GM18858 (cell line): ENCODE measurements around the gene CEP295NL.
A peak's percentile ranks its signal among the peaks of the same experiment; 100 is the strongest.
"Not testable (repeated sequence)": the region's sequence is repeated elsewhere in the genome, so short reads cannot be mapped to it uniquely, and the experiment has no call there.

Experiments used
- ATAC-seq: cut with Tn5 transposase; IDR thresholded peaks from one replicate; pipeline ENCODE4 v1.9.1; 2021; ENCODE audit not compliant: unreplicated experiment

CEP295NL gene

DNA sequence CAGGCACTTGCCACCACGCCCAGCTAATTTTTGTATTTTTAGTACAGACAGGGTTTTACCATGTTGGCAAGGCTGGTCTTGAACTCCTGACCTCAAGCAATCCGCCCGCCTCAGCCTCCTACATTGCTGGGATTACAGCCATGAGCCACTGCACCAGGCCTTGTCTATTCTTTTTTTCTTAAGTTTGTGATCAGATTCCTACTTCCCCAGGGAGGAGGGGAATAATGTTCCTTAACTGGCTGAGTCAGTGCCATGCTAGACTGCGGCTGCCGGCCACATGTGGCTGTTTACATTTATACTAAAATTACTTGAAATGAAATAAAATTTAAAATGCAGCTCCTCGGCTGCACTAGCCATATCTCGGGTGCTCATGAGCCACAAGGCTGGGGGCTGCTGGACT lies 34.6 kb downstream of the CEP295NL start:
- ATAC-seq, result no peak

DNA sequence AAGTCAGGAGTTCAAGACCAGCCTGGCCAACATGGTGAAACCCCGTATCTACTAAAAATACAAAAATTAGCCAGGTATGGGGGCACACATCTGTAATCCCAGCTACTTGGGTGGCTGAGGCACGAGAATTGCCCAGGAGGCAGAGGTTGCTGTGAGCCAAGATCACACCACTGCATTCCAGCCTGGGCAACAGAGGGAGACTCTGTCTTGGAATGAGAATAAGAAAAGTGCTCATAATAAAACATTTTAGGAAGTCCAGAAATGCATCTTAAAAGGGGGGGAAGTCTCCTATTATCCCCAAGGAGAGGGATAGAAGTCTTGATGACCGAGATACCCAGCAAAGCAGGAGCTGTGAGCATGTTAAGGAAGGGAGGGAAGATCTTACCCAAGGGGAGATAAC lies 36.0 kb downstream of the CEP295NL start:
- not testable (repeated sequence) for ATAC-seq

DNA sequence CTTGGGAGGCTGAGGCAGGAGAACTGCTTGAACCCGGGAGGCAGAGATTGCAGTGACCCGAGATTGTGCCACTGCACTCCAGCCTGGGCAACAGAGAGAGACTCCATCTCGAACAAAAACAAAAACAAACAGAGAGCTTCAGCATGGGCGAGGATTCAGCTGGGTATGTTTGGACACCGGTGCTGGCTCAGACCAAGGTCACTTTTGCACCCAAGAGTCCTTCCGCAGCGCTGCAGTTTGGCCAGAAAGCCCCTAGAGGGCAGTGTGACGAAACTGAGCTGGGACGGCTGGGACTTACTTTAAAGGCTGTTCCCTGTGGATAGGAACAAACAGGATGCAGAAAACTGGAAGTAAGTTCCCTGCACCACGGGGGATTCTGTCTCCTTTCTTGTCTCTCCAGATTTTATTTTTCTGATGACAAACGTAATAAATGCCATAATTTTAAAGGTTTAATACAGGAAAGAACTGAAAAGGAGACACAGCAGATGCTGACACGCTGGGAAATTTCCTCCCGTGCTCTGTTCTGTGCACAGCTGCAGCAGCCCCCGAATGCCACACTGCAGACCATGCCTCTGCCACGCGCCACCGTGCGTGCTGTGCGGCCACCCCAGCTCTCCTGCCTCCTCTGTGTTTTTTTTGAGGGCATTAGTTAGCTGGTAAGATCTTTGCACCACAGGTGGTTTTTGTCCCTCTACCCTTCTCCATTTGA lies 37.2 kb downstream of the CEP295NL start:
- ATAC-seq, result no peak

DNA sequence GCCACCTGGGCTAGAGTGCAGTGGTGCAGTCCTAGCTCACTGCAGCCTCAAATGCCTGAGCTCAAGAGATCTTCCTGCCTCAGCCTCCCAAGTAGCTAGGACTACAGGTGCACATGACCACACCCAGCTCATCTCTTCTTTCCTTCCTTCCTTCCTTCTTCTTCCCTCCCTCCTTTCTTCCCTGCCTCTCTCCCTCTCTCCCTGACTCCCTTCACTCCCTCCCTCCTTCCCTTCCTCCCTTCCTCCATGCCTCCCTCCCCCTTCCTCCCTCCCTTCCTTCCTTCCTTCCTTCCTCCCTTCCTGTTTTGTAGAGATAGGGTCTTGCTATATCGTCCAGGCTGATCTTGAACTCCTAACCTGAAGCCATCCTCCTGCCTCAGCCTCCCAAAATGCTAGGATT lies 38.9 kb downstream of the CEP295NL start:
- ATAC-seq, result no peak

DNA sequence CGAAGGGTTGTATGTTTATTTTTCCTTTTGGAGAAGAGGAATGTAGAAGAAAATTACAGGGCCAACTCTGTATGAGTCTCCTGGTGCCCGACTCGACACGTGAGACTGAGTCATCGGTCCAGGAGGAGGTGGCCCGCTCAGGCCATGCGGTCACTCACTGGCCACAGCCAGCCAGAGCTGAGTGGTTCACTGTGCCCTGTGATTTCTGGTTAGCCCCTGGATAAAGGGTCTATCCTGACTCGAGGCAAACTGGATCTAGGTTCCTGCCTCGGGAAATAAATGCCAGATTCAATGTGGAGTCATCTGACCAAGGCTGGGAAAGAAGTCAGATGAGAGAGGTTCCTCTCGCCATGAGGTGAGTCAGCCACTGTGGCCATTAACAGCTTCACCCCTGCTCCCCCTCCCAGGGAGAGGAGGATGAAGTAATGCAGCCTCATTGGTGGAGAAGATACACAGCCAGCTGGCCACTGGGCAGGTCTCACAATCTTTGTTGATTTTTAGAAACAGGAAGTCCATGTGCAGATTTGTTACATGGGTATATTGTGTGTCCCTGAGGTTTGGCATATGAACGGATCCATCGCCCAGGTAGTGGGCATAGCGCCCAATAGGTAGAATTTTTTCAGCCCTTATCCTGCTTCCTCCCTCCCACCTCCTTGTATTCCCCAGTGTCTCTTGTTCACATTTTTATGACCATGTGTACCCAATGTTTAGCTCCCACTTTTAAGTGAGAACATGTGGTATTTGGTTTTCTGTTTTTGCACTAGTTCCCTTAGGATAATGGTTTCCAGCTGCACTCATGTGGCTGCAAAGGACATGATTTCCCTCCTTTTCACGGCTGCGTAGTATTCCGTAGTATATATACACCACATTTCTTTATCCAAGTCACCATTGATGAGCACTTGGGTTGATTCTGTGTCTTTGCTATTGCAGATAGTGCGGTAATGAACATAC lies 40.7 kb downstream of the CEP295NL start:
- no peak for ATAC-seq

DNA sequence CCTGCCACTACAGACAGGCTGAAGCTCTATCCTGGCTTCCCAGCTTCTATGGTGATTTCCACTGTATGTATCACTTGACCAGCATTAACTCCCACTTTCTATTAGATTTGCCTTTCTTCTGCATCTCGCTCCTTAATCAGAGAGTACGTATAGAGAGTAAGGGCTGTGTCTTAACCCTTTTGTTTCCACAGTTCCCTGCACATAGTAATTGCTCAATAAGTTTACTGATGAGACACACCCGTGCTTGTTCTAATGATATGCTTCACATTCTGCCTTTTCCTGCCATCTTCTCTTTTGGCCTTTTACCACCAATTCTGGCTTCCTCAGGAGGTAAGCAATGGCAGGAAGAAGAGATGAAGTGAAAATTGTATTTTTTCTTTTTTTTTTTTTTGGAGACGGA lies 41.8 kb downstream of the CEP295NL start:
- ATAC-seq, result no peak

DNA sequence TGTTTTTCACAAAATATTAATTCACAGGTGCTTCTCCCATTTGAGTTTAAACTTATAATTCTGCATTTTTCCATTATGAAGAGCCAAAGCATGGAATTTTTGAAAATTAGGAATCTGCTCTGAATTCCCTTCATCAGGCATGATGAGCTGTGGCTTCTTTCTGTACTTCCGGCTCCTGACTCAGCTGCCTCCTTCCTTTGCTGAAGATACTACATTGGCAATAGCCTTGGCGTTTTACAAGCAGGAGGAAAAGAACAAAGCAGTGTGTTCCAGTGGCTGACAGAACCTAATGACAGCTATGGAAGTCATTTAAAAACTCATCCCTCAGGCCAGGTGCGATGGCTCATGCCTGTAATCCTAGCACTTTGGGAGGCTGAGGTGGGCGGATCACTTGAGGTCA lies 44.0 kb downstream of the CEP295NL start:
- ATAC-seq, result no peak

DNA sequence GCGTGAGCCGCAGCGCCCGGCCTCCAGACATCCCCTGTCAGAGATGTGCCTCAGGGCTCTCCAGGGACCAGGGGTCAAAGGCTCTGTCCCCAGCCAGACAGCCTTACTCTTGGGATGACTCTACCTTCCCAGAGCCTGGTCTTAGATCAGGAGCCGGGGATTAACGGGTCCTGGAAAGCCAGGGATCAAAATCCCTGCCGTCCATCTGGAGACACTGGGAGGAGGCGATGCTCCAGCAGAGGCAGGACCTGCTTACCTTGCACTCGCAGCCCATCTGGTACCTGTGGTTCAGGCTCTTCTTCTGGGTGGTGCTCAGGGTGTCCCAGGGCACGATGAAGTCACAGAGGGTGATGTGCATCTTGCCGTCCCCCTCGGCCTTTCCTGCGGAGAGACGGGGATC lies 45.7 kb downstream of the CEP295NL start:
- no peak for ATAC-seq

DNA sequence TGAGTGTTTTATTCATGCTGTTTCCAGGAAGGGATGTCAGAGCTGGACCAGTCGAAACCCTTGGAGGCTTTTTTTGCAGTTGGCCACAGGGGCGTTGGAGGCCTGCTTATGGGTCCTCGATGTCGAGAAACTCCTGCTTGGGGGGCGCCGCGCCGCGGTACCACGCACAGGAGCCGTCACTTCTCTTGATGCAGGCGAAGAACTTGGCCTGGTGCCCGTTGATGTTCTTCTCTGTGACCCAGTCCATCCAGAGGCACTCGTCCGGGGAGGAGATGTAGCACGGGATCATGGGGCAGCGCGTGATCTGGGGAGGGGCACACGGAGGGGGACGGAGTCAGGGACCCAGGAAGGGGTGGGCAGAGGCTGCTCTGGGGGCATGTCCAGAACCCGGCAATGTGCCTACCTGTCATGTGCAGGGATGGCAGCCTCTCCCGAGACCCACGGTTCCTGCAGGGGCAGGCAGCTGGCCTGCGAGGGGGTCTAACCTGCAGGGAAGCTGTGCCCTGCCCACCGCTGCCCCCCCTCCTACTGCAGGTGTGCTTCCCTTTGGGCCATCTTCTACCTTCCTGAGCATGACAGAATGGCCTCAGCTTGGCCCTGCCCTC lies 47.3 kb downstream of the CEP295NL start:
- no peak for ATAC-seq

DNA sequence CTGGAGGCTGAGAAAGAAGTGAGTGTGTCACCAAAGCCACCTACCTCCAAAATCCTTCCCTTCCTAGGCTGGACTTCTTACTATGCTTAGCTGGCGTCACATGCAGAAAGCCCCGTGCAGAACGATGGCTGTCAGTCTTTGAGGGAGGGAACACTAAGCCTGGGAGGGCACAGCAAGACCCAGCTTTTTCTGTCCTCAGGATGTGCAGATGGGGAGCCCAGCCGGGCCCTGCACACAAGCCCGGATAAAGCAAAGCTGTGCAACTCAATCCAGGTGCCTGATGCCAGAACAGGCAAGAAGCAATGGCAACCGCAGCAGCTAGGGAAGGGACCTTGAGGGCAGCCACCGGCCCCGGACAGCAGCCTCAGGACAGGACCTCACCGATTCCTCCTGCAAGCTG lies 48.5 kb downstream of the CEP295NL start:
- no peak for ATAC-seq

DNA sequence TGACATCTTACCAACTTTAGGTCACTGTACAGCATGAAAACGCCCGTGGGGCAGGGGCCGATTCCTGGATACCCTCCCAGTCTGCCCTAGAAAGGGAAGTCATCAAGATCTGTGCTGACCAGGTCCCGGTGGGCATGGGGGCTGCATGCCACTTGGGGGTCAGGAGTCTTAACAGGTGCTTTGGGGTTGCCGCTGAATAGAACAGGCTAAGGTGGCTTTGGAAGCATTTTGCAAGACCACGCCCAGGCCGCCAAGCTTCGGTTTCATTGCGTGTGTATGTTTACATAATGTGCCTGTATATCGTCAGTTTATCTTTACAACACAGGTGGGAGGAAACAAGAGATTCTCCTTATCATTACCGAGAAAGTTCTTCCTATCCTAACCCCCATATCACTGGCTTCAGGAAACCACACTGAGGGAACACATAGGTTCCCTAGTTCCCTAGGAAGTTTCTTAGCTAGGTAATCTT lies 49.0 kb downstream of the CEP295NL start:
- ATAC-seq, result no peak

DNA sequence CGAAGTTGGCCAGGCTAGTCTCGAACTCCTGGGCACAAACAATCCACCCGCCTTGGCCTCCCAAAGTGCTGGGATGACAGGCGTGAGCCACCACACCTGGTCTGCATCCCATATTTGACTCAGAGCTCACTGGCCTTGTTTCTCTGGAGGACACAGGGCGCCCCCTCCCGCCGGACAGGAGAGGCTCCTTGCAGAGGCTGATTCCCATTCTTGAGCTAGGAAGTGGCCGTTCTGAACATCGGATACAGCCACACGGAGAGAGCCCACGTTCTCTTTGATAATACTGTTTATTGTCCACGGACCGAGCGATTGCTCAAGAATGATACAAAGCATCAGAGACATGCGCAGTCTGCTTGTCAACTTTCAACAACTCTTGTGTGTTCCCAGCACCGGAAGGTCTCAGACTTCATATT lies 50.3 kb downstream of the CEP295NL start:
- no peak for ATAC-seq

DNA sequence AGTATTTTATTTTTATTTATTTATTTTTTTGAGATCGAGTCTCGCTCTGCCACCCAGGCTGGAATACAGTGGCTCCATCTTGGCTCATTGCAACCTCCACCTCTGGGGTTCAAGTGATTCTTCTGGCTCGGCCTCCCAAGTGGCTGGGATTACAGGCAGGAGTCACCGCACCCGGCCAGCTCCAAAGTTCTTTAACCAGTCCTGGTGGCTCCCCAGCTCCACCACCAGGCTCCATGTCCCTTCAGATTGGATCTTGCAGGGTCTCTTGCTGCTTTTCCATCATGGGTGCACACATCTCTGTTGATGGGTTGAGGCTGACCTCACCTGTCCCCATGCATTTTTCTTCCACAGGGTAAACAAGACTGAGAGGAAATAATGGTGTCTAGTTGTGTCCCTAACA lies 54.0 kb downstream of the CEP295NL start:
- no peak for ATAC-seq

DNA sequence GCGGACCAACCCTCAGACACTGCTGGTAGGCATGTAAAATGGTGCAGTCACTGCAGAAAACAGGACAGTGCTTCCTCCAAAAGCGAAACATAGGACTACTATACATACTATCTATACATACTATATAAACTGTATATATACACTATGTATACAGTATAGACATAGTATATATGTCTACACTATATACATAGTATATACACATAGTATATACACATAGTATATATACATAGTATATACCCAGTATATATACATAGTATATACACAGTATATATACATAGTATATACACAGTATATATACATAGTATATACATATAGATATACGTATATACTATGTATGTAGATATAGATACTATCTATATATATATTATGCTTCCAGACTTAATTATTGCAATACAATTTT lies 55.9 kb downstream of the CEP295NL start:
- ATAC-seq, result no peak

DNA sequence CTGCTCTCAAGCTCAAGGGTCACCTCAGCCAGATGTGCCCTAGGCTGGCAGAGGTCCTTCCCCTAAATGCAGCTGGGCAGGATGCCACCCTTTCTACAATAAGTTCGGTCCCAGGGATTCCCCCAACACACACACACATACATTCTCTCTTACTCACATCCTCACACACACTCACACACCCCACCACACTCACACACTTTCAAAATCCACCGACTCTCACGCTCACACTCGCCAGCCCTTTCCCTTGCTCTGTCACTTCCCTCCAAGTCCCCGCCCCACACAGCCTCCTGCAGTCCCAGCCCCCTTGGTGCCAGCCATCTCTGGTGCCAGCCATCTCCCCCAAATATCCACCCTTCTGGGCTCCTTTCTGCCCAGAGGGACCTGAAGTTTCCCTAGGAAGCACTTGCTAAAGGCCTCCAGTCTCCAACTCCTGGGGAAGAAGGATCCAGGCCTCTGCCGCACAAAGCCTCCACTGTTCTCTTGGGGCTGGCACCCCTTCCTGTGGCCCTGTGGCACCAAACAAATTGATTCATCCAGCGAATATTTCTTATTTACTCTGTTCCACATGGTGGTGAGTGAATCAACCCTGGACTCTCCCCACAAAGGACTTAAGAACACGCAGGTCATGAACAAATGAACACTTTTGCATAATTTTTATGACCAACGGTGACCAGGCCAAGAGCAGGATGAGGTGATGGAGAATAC lies 58.5 kb downstream of the CEP295NL start:
- ATAC-seq, result no peak

DNA sequence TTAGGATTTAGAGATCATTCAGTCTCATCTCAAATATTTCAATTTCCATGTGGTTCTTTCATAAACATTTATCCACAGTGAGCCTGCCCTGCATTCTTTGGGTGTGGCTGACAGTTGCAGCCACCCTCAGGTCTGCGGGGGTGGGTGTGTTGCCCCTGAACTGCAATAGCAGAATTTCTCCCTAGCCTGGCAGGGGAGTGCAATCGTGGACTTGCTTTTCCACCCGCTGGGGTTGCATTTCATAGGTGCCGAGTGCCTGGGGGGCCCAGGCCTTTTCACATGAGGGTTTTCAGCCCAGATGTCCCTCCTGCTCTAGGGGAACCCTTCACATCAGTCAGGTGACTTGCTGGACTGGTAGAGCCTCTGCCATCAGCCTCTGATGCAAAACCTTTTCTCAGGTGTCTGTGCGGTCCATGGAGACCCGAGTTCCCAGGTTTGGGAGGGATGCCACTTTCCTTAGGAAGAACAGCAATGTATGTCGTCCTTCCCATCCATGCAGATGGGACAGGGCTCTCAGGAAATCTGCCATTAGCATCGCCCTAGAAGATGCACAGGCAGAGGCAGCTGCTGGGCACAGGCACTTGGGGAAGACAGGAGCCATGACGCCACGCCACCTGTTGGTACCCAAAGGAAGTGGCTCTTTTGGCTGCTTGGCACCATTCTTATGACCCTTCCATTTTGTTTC lies 60.0 kb downstream of the CEP295NL start:
- no peak for ATAC-seq

DNA sequence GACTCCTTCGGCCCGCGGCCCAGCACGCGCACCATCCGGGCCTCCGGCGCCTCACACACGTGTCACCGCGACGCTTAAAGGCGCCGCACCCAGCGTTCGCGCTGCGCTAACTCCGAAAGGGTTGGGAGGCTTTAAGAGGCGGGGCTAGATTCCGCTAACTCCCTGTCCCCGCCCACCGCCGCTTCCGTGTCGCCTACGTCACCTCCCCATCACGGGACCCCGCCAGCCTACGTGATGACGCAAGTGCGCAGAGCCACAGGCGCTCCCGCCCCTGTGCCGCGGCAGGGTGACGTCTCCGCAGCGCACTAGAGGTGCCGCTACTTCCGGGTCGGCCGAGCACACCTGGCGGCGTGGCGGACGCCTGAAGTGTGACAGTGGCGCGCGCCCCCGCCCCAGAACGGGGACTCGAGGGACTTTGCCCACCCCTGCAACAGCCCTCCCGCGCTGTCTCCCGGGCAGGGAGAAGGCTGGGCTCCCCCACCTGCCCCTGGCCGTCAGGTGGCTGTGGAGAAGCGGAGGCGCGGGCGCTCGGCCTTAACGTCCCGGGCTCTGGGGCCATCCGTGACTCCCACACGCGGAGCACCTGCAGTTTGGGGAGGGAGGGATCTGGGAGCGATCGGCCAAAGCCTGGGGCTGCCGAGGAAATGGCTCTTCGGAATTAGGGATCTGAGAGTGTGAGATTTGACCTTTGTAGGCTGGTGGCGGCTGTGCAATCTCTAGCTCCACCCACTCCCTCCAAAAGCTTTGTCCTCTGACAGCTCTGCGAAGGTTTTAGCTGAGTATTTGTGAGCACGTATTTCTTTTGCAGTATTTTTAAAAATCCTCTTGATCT lies 62.0 kb downstream of the CEP295NL start, which contains the start of gene USP36:
Gene USP36, minus strand, starts transcription at position 35 of the 832 bp plus-strand sequence. CDS start 4,451 bp downstream, outside the sequence.
- peak; percentile 66 for ATAC-seq
